Myocyte (in vitro differentiated cells): ENCODE results near the gene FOSB. TPM values are rescaled to one million over a fixed set of nuclear protein-coding genes. Genes with fewer than 3 reads are reported as not detected.

ENCODE experiments used
- DNase-seq: peaks from one replicate; pipeline ENCODE4 v3.0.0-alpha.2; 2012; ENCODE audit warnings: low read depth
- total RNA-seq: library from RNA; depleted of rRNA; stranded (reverse); fragments of >200 nt; gene quantifications from 2 replicates; pipeline ENCODE4 v1.2.3, GENCODE V29; 2014

FOSB gene
- total RNA-seq, 1 donor from 2014 or later, result 4.1 TPM

DNA sequence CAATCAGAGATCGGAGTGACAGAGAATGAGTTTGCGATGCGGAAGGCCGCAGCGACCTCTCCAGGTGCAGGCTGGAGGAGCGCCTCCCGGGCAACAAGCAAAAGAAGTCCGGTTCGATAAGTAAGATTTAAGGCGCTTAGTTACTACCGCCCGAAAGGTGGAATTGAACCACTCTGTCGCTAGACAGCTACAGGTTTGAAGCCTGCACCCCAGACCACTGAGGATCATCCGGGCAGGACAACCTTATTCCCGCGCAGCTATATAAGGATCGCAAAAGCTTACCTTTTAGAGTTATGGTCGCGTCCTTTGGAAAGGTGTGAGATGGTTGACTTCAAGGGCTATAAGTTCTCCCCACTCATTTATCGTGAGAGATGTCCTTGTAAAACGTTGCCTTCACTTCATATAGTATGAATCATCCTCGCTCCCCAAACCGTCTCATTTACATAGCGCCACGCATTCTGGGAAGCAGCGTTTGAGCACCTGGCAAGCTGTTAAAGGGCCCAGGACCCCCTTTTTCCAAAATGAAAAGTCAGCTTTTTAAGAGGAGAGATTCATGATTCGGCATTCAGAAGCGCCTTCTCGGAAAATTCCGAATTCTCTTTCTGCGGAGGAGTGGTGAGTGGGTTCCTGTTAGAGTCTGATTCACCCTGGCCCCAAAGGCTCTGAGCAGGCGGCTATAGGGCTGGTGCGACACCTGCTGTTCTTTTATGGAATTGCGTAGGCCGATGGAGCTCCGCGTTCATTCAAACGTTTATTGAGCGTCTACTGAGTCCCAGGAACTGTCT is 10.8 kb downstream of the FOSB start:
- peak; percentile 90 for DNase-seq

DNA sequence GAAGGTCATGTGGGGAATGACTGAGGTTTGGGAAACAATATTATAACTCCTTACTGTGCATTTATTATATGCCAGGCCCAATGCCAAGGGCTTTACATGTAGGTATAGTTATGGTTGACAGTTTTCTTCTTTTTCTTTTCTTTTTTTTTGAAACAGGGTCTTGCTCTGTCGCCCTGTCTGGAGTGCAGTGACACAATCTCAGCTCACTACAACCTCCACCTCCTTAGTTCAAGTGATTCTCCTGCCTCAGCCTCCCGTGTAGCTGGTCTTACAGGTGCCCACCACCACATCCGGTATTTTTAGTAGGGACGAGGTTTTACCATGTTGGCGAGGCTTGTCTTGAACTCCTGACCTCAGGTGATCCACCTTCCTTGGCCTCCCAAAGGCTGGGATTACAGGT is 15.2 kb downstream of the FOSB start:
- DNase-seq, result no peak

- no peak for DNase-seq
Measured at GRCh38 chr19:45484273-45484945, 16.6 kb downstream of the FOSB start.

GRCh38 chr19:45485305-45486077 is 17.7 kb downstream of the FOSB start:
- DNase-seq, result peak; percentile 94

- no peak for DNase-seq
Measured at GRCh38 chr19:45488708-45489107, 20.9 kb downstream of the FOSB start.

DNA sequence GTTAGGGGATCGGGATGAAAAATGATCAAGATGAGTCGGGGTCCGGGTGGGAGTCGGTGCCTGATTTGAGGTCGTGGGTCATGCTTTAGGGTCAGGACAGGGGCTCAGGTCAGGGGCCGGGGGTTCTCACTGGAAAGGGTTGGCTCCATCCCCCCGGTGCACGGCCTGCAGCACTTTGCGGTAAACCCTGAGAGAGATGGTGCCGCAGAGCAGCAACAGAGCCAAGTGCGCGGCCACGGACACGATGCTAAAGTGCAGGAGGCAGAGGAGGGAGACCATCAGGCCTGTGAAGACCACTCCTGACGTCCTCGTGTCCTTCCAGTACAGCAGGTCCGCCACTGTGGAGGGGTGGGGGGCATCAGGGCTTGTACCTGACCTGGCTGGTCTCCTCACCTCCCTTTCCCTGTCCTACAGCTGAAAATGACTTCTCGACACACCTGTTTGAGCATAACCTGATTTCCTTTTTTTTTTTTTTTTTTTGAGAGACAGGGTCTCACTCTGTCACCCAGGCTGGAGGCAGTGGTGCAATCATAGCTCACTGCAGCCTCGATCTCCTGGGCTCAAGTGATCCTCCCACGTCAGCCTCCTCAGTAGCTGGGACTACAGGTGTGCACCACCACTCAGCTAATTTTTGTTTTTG is 21.5 kb downstream of the FOSB start:
- DNase-seq, result no peak

DNA sequence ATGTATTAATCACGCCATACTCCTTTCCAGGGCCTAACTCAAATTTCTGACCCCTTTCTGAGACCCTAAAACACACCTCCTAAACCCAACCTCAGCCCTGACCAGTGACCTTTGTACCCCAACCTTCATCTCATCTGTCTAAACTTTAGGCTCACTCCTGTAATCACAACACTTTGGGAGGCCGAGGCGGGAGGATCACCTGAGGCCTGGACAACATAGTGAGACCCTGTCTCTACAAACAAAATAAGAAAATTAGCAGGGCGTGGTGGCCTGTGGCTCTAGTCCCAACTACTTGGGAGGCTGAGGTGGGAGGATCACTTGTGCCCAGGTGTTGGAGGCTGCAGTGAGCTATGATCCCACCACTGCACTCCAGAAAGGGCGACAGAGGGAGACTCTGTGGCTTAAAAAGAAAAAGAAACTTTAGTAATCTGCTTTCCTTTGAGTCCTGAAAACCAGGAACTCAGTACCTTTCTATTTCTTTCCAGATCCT is 24.4 kb downstream of the FOSB start:
- no peak for DNase-seq

DNA sequence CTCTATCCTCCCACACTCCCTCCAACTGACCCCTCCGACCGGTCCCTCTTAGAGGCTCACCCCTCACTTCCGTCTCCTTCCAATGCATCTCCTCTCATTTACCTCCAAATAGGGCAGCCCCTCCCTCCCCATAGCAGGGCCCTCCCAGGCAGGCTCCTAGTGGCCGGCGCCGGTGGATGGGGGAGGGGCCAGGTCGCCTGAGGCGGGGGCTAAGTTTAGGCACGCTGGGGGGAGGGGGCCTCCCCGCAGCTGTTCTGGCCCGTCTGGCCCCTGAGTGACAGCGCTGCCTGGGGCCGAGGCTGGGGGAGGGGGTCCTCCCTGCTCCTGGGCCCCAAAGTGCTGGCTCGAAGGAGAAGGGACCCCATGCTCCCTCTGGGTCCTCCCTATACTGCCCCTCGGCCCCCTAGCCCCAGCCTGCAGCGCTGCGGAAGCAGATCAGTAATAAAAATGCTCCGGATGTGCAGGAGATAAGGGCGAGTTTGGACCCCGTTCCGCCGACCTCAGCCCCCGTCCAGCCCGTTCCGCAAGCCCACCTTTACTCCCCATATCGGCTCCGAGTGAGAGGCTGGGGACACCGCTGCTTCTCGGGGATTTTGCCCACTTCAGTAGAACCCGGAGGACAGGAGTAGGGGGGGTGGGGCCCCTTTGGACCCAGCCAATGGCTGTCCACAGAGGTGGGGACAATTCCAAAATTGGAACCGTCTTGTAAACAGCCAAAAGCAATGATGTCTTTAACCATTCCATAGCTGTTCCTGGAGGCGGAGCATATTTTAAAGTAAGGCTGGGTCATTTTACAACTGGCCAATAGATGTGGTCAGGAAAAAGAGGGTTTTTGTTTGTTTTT is 25.1 kb downstream of the FOSB start:
- peak; percentile 89 for DNase-seq

DNA sequence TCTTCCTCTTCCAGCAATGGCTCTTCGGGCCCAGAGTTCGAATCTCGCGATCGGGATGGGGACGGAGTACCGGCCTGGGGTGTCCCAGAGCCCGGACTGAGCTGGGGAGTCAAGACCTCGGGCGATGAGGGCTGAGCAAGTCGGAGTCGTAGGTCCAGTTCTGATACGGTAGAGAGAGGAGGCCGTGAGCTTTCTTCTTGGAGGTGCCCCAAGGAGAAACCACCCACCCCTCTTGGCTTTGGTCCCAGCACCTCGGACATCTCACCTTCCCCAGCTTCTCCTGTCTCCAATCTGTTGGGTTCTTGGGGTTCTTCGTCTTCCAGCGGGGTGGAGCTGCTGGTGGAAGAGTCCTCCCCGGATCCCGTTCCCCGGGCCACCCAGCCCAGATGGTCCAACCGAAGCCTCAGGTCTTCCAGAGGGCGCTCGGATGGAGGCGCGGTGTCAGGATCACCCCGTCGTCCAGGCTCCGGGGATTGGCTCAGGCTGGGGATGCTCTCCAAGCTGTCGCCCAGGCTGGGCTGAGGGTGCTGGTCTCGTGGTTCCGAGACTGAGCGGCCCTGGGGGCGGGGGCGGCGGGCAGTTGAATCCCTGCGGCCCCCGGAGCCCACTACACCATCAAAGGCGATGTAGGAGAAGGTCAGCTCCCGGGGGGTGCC is 26.6 kb downstream of the FOSB start:
- DNase-seq, result no peak

- no peak for DNase-seq
Measured at GRCh38 chr19:45495178-45495577, 27.4 kb downstream of the FOSB start.

GRCh38 chr19:45496349-45496953 is 28.7 kb downstream of the FOSB start:
- DNase-seq, result peak; percentile 34

DNA sequence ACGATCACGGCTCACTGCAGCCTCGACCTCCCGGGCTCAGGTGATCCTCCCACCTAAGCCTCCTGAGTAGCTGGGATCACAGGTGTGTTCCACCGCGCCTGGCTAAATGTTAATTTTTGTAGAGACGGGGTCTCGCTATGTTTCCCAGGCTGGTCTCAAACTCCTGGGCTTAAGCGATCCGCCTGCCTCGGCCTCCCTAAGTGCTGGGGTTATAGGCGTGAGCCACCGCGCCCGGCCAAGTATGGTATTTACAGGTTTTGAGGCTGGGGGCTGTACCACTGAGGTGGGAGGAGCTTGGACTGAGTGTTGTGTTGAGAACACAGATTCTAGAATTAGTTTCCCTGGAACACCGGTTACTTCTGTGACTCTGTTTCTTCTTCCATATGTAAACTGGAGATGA is 30.0 kb downstream of the FOSB start:
- no peak for DNase-seq

GRCh38 chr19:45498411-45499195 is 30.8 kb downstream of the FOSB start, which contains the start of gene PPM1N:
Gene PPM1N, plus strand, starts transcription at chr19:45498443. Its CDS starts 30 bp downstream, at chr19:45498473.
- DNase-seq, result no peak

- no peak for DNase-seq
Measured at GRCh38 chr19:45499196-45500180, 31.7 kb downstream of the FOSB start.

- no peak for DNase-seq
Measured at GRCh38 chr19:45500918-45501729, 33.3 kb downstream of the FOSB start.

DNA sequence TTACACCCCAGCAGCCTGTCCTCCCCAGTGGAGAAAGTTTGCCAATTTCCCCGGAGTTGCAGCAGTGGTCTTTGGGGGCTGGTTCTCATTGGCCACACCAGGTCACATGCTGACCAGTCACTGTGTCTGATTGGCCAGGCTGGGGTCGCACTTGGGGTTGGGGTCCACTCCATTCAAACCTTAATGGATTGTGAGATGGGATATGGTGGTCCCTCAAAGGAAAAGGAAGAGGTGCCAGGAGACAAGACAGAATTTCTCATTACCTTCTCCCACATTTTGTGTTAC is 33.9 kb downstream of the FOSB start:
- no peak for DNase-seq

DNA sequence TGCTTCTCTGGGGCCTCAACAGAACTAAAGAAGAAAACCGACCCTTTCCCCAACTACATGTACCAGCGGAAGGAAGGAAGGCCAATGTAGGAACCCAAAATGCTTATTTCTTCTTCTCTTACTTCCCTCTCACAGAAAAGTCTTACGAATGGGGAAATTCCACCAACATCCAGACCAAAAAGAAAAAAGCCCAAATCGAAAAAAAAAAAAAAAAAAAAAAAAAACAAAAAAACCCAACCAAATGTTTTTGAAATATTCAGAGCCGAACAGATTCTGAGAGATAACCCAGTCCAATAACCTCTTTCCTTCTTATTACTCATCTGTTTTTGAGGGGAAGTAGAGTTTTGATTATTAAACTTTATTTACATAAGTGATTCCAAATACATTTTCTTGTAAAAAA is 34.3 kb downstream of the FOSB start:
- no peak for DNase-seq
